ENCODE data around the gene GNPNAT1. TPM values are rescaled to one million over a fixed set of nuclear protein-coding genes. Genes with fewer than 3 reads are reported as not detected.

Gene GNPNAT1
- total RNA-seq, 1 experiment from 2014 or later: 33.9 TPM

GRCh38 chr14:52733824-52734223, 57.6 kb downstream of the GNPNAT1 start:
- no peaks in the 10 kb centered on the region for H3K4me1 ChIP-seq (ENCODE audit: insufficient read depth, low read length, poor library complexity, severe bottlenecking)
- ChIA-PET POLR2A (ENCODE audit: low non-redundant PET) (no interaction called here), CTCF (no interaction called here)
- H3K4me3 ChIP-seq (ENCODE audit: low read depth, low read length, poor library complexity, severe bottlenecking): no peak overlapping the region
- no peaks in the 10 kb centered on the region for H3K27me3 ChIP-seq (replicated peaks; ENCODE audit: insufficient read depth, low read depth, low read length, poor library complexity)
- DNase-seq (ENCODE audit: low spot score): no peak
- no peak for TF ChIP-seq EZH2 (IDR thresholded peaks at IDR 0.05; ENCODE audit: borderline replicate concordance, low read depth, low read length, poor library complexity, severe bottlenecking)
- TF ChIP-seq CTCF (conservative IDR thresholded peaks at IDR 0.05; ENCODE audit: low read depth, low read length): no peak
- no peak overlapping the region for H3K27ac ChIP-seq (ENCODE audit: low read depth, low read length, poor library complexity, severe bottlenecking)
- peaks cover under 1% of the 10 kb centered on the region for H3K36me3 ChIP-seq (ENCODE audit: insufficient read depth, low read length, poor library complexity, severe bottlenecking)
- no TSS peak for BruUV-seq (replicated peaks)
- no peaks in the 10 kb centered on the region for H3K9me3 ChIP-seq (ENCODE audit: low read depth, low read length, poor library complexity, severe bottlenecking)
- intact Hi-C loops (cut with micrococcal nuclease; ENCODE audit: unreplicated experiment): no loop called here

GRCh38 chr14:52730709-52731111, 60.7 kb downstream of the GNPNAT1 start:
- Histone ChIP-seq H3K36me3 (ENCODE audit: insufficient read depth, low read length, poor library complexity, severe bottlenecking) (peaks cover 30% of the 10 kb centered on the region), H3K27ac (ENCODE audit: low read depth, low read length, poor library complexity, severe bottlenecking) (peak overlapping the region; percentile 93), H3K9me3 (ENCODE audit: low read depth, low read length, poor library complexity, severe bottlenecking) (no peaks in the 10 kb centered on the region), H3K4me3 (ENCODE audit: low read depth, low read length, poor library complexity, severe bottlenecking) (peak overlapping the region; percentile 98), H3K4me1 (ENCODE audit: insufficient read depth, low read length, poor library complexity, severe bottlenecking) (no peaks in the 10 kb centered on the region), H3K27me3 (replicated peaks; ENCODE audit: insufficient read depth, low read depth, low read length, poor library complexity) (no peaks in the 10 kb centered on the region)
- DNase-seq (ENCODE audit: low spot score): peak; percentile 43
- TF ChIP-seq EZH2 (IDR thresholded peaks at IDR 0.05; ENCODE audit: borderline replicate concordance, low read depth, low read length, poor library complexity, severe bottlenecking) (no peak), CTCF (conservative IDR thresholded peaks at IDR 0.05; ENCODE audit: low read depth, low read length) (no peak)
- ChIA-PET CTCF (no interaction called here), POLR2A (ENCODE audit: low non-redundant PET) (no interaction called here)
- no TSS peak for BruUV-seq (replicated peaks)
- intact Hi-C loops (cut with micrococcal nuclease; ENCODE audit: unreplicated experiment): no loop called here

GRCh38 chr14:52729925-52730708, 61.3 kb downstream of the GNPNAT1 start, which contains the start of gene STYX:
Gene STYX, plus strand, starts transcription at chr14:52730166. Its CDS starts 309 bp downstream, at chr14:52730475.
- no TSS peak for BruUV-seq (replicated peaks)
- ChIA-PET POLR2A (ENCODE audit: low non-redundant PET) (interaction anchor here (0.6 kb wide), 1 partner anchor 51 kb away, joined by 3 read pairs; no protein-coding TSS in a partner anchor), CTCF (no interaction called here)
- intact Hi-C loops (cut with micrococcal nuclease; ENCODE audit: unreplicated experiment): no loop called here
- H3K36me3 ChIP-seq (ENCODE audit: insufficient read depth, low read length, poor library complexity, severe bottlenecking): peaks cover 36% of the 10 kb centered on the region
- peak within 1 kb of the TSS; percentile 93 for H3K27ac ChIP-seq (ENCODE audit: low read depth, low read length, poor library complexity, severe bottlenecking)
- H3K4me3 ChIP-seq (ENCODE audit: low read depth, low read length, poor library complexity, severe bottlenecking): peak within 1 kb of the TSS; percentile 98
- peak; percentile 99 for DNase-seq (ENCODE audit: low spot score)
- no peaks in the 10 kb centered on the region for H3K9me3 ChIP-seq (ENCODE audit: low read depth, low read length, poor library complexity, severe bottlenecking)
- H3K27me3 ChIP-seq (replicated peaks; ENCODE audit: insufficient read depth, low read depth, low read length, poor library complexity): no peaks in the 10 kb centered on the region
- TF ChIP-seq CTCF (conservative IDR thresholded peaks at IDR 0.05; ENCODE audit: low read depth, low read length) (no peak), EZH2 (IDR thresholded peaks at IDR 0.05; ENCODE audit: borderline replicate concordance, low read depth, low read length, poor library complexity, severe bottlenecking) (no peak)
- no peaks in the 10 kb centered on the region for H3K4me1 ChIP-seq (ENCODE audit: insufficient read depth, low read length, poor library complexity, severe bottlenecking)

Measured in A673 (cell line).